Neuronal stem cell (in vitro differentiated cells): Measurements from ENCODE around the gene CCDC170.

ENCODE experiments used
- DNase-seq: peaks from one replicate; pipeline ENCODE4 v3.0.0-alpha.2; 2013; ENCODE audit warnings: low spot score
- H2AFZ ChIP-seq: one replicate; pipeline ENCODE4 v1.6.1; 2013; ENCODE audit warnings: mild to moderate bottlenecking, low read length, inconsistent platforms
- H2AK5ac ChIP-seq: 2 replicates; pipeline ENCODE4 v1.6.1; 2013; ENCODE audit warnings: low read depth, mild to moderate bottlenecking, inconsistent platforms, low read length, moderate library complexity, mixed read lengths
- H2BK120ac ChIP-seq: 2 replicates; pipeline ENCODE4 v1.6.1; 2013; ENCODE audit warnings: low read depth, mild to moderate bottlenecking, inconsistent platforms, low read length, moderate library complexity, mixed read lengths
- H2BK12ac ChIP-seq: one replicate; pipeline ENCODE4 v1.6.1; 2013; ENCODE audit warnings: low read length, inconsistent platforms
- H2BK15ac ChIP-seq: 2 replicates; pipeline ENCODE4 v1.6.1; 2013; ENCODE audit warnings: mild to moderate bottlenecking, low read length, inconsistent platforms, mixed read lengths
- H2BK5ac ChIP-seq: one replicate; pipeline ENCODE4 v1.6.1; 2013; ENCODE audit warnings: inconsistent platforms, mild to moderate bottlenecking, low read length, moderate library complexity
- H3K14ac ChIP-seq: one replicate; pipeline ENCODE4 v1.6.1; 2013; ENCODE audit warnings: low read length, inconsistent platforms
- H3K18ac ChIP-seq: 2 replicates; pipeline ENCODE4 v1.6.1; 2013; ENCODE audit warnings: low read length, inconsistent platforms
- H3K23ac ChIP-seq: 2 replicates; pipeline ENCODE4 v1.6.1; 2013; ENCODE audit warnings: low read depth, mild to moderate bottlenecking, mixed read lengths, low read length, inconsistent platforms; ENCODE audit not compliant: poor library complexity
- H3K27ac ChIP-seq: replicated peaks from 3 replicates; pipeline ENCODE4 v1.5.1; 2013; ENCODE audit warnings: low read length, inconsistent platforms
- H3K27me3 ChIP-seq, 3 experiments: 2 replicates each; pipeline ENCODE4 v1.6.1; 2013; ENCODE audit warnings: low read length in 3 of 3, mild to moderate bottlenecking in 2 of 3, inconsistent platforms in 1 of 3, low read depth in 1 of 3, mixed read lengths in 1 of 3, moderate library complexity in 1 of 3; ENCODE audit not compliant: control insufficient read depth in 3 of 3, insufficient read depth in 3 of 3
- H3K36me3 ChIP-seq, 2 donors: replicated peaks in 1 of 2; 2 replicates each; pipeline ENCODE4 v1.6.1; 2013; ENCODE audit warnings: low read length in 2 of 2; ENCODE audit not compliant: control insufficient read depth in 2 of 2, insufficient read depth in 2 of 2
- H3K4ac ChIP-seq: 2 replicates; pipeline ENCODE4 v1.6.1; 2013; ENCODE audit warnings: inconsistent platforms, mild to moderate bottlenecking, low read length, moderate library complexity
- H3K4me1 ChIP-seq, 2 donors: 1 replicate in 1 of 2; 2 replicates in 1 of 2; pipeline ENCODE4 v1.6.1; 2013; ENCODE audit warnings: low read length in 2 of 2, low read depth in 1 of 2; ENCODE audit not compliant: control insufficient read depth in 2 of 2, insufficient read depth in 1 of 2
- H3K4me2 ChIP-seq: one replicate; pipeline ENCODE4 v1.6.1; 2013; ENCODE audit warnings: mild to moderate bottlenecking, low read length, inconsistent platforms; ENCODE audit not compliant: insufficient read depth, poor library complexity, severe bottlenecking
- H3K4me3 ChIP-seq, 2 donors: 2 replicates each; pipeline ENCODE4 v1.5.1; 2013; ENCODE audit warnings: low read length in 2 of 2, mild to moderate bottlenecking in 2 of 2, inconsistent platforms in 1 of 2, moderate library complexity in 1 of 2
- H3K79me1 ChIP-seq: one replicate; pipeline ENCODE4 v1.6.1; 2013; ENCODE audit warnings: low read depth, mild to moderate bottlenecking, inconsistent platforms, low read length, moderate library complexity
- H3K9ac ChIP-seq: one replicate; pipeline ENCODE4 v1.6.1; 2013; ENCODE audit warnings: mild to moderate bottlenecking, low read depth, low read length, inconsistent platforms; ENCODE audit not compliant: poor library complexity
- H3K9me3 ChIP-seq, 2 donors: replicated peaks in 1 of 2; 2 replicates each; pipeline versions ENCODE3 to v1.6.1; 2013; ENCODE audit warnings: low read length in 2 of 2, mild to moderate bottlenecking in 2 of 2, inconsistent platforms in 1 of 2, low read depth in 1 of 2, mixed read lengths in 1 of 2, moderate library complexity in 1 of 2; ENCODE audit not compliant: control insufficient read depth in 2 of 2, insufficient read depth in 1 of 2
- H4K8ac ChIP-seq: one replicate; pipeline ENCODE4 v1.6.1; 2013; ENCODE audit warnings: low read depth, mild to moderate bottlenecking, inconsistent platforms, low read length, moderate library complexity
- H4K91ac ChIP-seq: one replicate; pipeline ENCODE4 v1.6.1; 2013; ENCODE audit warnings: low read length, low read depth, mild to moderate bottlenecking, inconsistent platforms; ENCODE audit not compliant: poor library complexity
- WGBS, 2 donors: extraction: QIAGEN DNeasy Blood & Tissue Kit; methylation state at CpG; one replicate each; pipeline ENCODE4 v1.1.7; 2013; ENCODE audit warnings: missing lambda C conversion rate in 2 of 2, mixed read lengths in 1 of 2; ENCODE audit not compliant: insufficient read length in 2 of 2, insufficient replicate concordance in 1 of 2; ENCODE audit errors: extremely low coverage in 2 of 2; 5-methylcytosine and 5-hydroxymethylcytosine counted together

Gene CCDC170

GRCh38 chr6:151634336-151634720 lies 140.5 kb downstream of the CCDC170 start:
- no peak overlapping the region for H4K91ac ChIP-seq
- H2BK120ac ChIP-seq: no peak overlapping the region
- H3K23ac ChIP-seq: no peak overlapping the region
- no peak overlapping the region for H3K9ac ChIP-seq
- no peak overlapping the region for H2AFZ ChIP-seq
- no peak for DNase-seq
- no peak overlapping the region for H2BK12ac ChIP-seq
- no peaks in the 10 kb centered on the region for H3K79me1 ChIP-seq
- no peaks in the 10 kb centered on the region for H3K27me3 ChIP-seq
- no peak overlapping the region for H3K4me3 ChIP-seq
- no peak overlapping the region for H3K14ac ChIP-seq
- no peak overlapping the region for H3K27ac ChIP-seq
- H3K18ac ChIP-seq: no peak overlapping the region
- no peak overlapping the region for H3K4me2 ChIP-seq
- no peak overlapping the region for H4K8ac ChIP-seq
- no peak overlapping the region for H2BK5ac ChIP-seq
- no peaks in the 10 kb centered on the region for H3K9me3 ChIP-seq
- no peak overlapping the region for H2BK15ac ChIP-seq
- H3K4me1 ChIP-seq: no peaks in the 10 kb centered on the region
- WGBS, 2 donors: no CpG with 5 or more reads among the region's 3 CpGs
- H3K4ac ChIP-seq: no peak overlapping the region
- no peak overlapping the region for H2AK5ac ChIP-seq
- no peaks in the 10 kb centered on the region for H3K36me3 ChIP-seq

GRCh38 chr6:151635741-151636140 lies 141.9 kb downstream of the CCDC170 start:
- Histone ChIP-seq H3K27me3 (no peaks in the 10 kb centered on the region), H2BK120ac (no peak overlapping the region), H2BK12ac (no peak overlapping the region), H3K4me3 (no peak overlapping the region), H3K36me3 (no peaks in the 10 kb centered on the region), H2AFZ (no peak overlapping the region), H2AK5ac (no peak overlapping the region), H3K9me3 (no peaks in the 10 kb centered on the region), H3K79me1 (no peaks in the 10 kb centered on the region), H3K4me1 (no peaks in the 10 kb centered on the region), H3K4ac (no peak overlapping the region), H3K18ac (no peak overlapping the region), H4K91ac (no peak overlapping the region), H3K23ac (no peak overlapping the region), H3K27ac (no peak overlapping the region), H3K14ac (no peak overlapping the region), H3K4me2 (no peak overlapping the region), H2BK5ac (no peak overlapping the region), H3K9ac (no peak overlapping the region), H2BK15ac (no peak overlapping the region), H4K8ac (no peak overlapping the region)
- WGBS, 2 donors: no CpG with 5 or more reads among the region's 3 CpGs
- DNase-seq: no peak

- H3K4me3 ChIP-seq: no peak overlapping the region
- H3K18ac ChIP-seq: no peak overlapping the region
- H3K36me3 ChIP-seq: no peaks in the 10 kb centered on the region
- no peak overlapping the region for H4K8ac ChIP-seq
- no peak overlapping the region for H3K4ac ChIP-seq
- no peak overlapping the region for H3K14ac ChIP-seq
- no CpG with 5 or more reads among the region's 3 CpGs for WGBS, 2 donors
- no peak for DNase-seq
- no peak overlapping the region for H3K23ac ChIP-seq
- no peaks in the 10 kb centered on the region for H3K27me3 ChIP-seq
- H3K9me3 ChIP-seq: peaks cover 0 to 3% of the 10 kb centered on the region in 2 donors
- no peak overlapping the region for H2BK120ac ChIP-seq
- no peaks in the 10 kb centered on the region for H3K79me1 ChIP-seq
- no peak overlapping the region for H2AFZ ChIP-seq
- no peak overlapping the region for H2BK5ac ChIP-seq
- H2BK12ac ChIP-seq: no peak overlapping the region
- no peak overlapping the region for H3K27ac ChIP-seq
- H3K9ac ChIP-seq: no peak overlapping the region
- H2AK5ac ChIP-seq: no peak overlapping the region
- no peak overlapping the region for H3K4me2 ChIP-seq
- H2BK15ac ChIP-seq: no peak overlapping the region
- no peaks in the 10 kb centered on the region for H3K4me1 ChIP-seq
- no peak overlapping the region for H4K91ac ChIP-seq
Observed at GRCh38 chr6:151637814-151638213, 144.0 kb downstream of the CCDC170 start.

GRCh38 chr6:151639750-151640149 lies 145.9 kb downstream of the CCDC170 start:
- no peak overlapping the region for H3K4ac ChIP-seq
- no peak overlapping the region for H3K27ac ChIP-seq
- no peak overlapping the region for H2AK5ac ChIP-seq
- H3K23ac ChIP-seq: no peak overlapping the region
- H3K4me3 ChIP-seq: no peak overlapping the region
- no peaks in the 10 kb centered on the region for H3K36me3 ChIP-seq
- H2AFZ ChIP-seq: no peak overlapping the region
- H2BK12ac ChIP-seq: no peak overlapping the region
- H2BK5ac ChIP-seq: no peak overlapping the region
- H3K79me1 ChIP-seq: no peaks in the 10 kb centered on the region
- no peak overlapping the region for H3K18ac ChIP-seq
- H3K9me3 ChIP-seq: peaks cover 0 to 3% of the 10 kb centered on the region in 2 donors
- H3K27me3 ChIP-seq: no peaks in the 10 kb centered on the region
- no CpG with 5 or more reads among the region's 1 CpG for WGBS, 2 donors
- no peak overlapping the region for H2BK120ac ChIP-seq
- no peak for DNase-seq
- no peak overlapping the region for H3K14ac ChIP-seq
- no peak overlapping the region for H4K91ac ChIP-seq
- no peak overlapping the region for H3K4me2 ChIP-seq
- H4K8ac ChIP-seq: no peak overlapping the region
- H3K4me1 ChIP-seq: no peaks in the 10 kb centered on the region
- no peak overlapping the region for H2BK15ac ChIP-seq
- no peak overlapping the region for H3K9ac ChIP-seq
